K562 (cell line): ENCODE results near the gene VBP1. TPM values are rescaled to one million over a fixed set of nuclear protein-coding genes. Genes with fewer than 3 reads are reported as not detected.

Experiments used
- GATA2 ChIP-seq: sonication (generic); formaldehyde crosslinking; IDR thresholded peaks from 2 replicates; pipeline ENCODE4 v1.4.0; 2020; ENCODE audit warnings: mild to moderate bottlenecking, missing genetic modification reagents
- POLR3A ChIP-seq: IDR thresholded peaks from 2 replicates; pipeline ENCODE4 v1.6.1; 2011; ENCODE audit warnings: borderline replicate concordance, mild to moderate bottlenecking, moderate library complexity; ENCODE audit not compliant: insufficient read length, insufficient read depth; ENCODE audit errors: extremely low read depth
- THRB ChIP-seq: fragments of 450-650 bp; formaldehyde crosslinking; conservative IDR thresholded peaks from 2 replicates; pipeline ENCODE4 v1.4.0; 2022; ENCODE audit warnings: mild to moderate bottlenecking, missing genetic modification characterization
- ZNF551 ChIP-seq: fragments of 250-450 bp; sonication (Bioruptor Pico); IDR thresholded peaks from 2 replicates; pipeline ENCODE4 v1.5.0; 2021; ENCODE audit warnings: mild to moderate bottlenecking, moderate library complexity
- polyA plus RNA-seq, 8 experiments: library from polyadenylated mRNA; depleted of rRNA in 4 of 8; stranded (reverse) in 5 of 8; unstranded in 3 of 8; fragments of >200 nt; fragmentation: Nextera tagmentation in 2 of 8; fragmentation: Illumina TruSeq in 1 of 8; extraction: Ambion mirVana in 2 of 8; extraction: Trizol in 1 of 8; gene quantifications; 2 replicates each; pipeline versions ENCODE4 v1.2.1 to v1.2.3, GENCODE V29; 2011 to 2014; ENCODE audit warnings: inconsistent platforms in 1 of 8, missing spikeins in 1 of 8
- total RNA-seq, 7 experiments: library from RNA; depleted of rRNA in 6 of 7; stranded (reverse); fragments of >200 nt in 6 of 7; fragmentation: Illumina TruSeq in 2 of 7; extraction: Trizol in 2 of 7; gene quantifications; 2 replicates each; pipeline versions ENCODE4 v1.2.1 to v1.2.3, GENCODE V29; 2011 to 2021; ENCODE audit warnings: low replicate concordance in 1 of 7
- TF ChIP-seq, protein P1 (sequence below), 2 experiments: fragments of 450-650 bp; formaldehyde crosslinking in 1 of 2; IDR thresholded peaks; 2 replicates each; pipeline versions ENCODE4 v1.4.0 to v1.6.1; 2014 to 2020; ENCODE audit warnings: mild to moderate bottlenecking in 2 of 2, borderline replicate concordance in 1 of 2, low read depth in 1 of 2

The VBP1 gene
- total and polyA plus RNA-seq, 9 of the 15 experiments (the other 6 are each of a cell fraction or from before 2014, with no cell fraction given): 83.2 to 263 (median 151) TPM

GRCh38 chrX:155179346-155179997 lies 36.8 kb upstream of the VBP1 start (continued):
- no peak for TF ChIP-seq THRB (CRISPR knock-in tag)
- no peak for TF ChIP-seq POLR3A
- TF ChIP-seq GATA2 (CRISPR knock-in tag): no peak
- TF ChIP-seq, protein P1, sequence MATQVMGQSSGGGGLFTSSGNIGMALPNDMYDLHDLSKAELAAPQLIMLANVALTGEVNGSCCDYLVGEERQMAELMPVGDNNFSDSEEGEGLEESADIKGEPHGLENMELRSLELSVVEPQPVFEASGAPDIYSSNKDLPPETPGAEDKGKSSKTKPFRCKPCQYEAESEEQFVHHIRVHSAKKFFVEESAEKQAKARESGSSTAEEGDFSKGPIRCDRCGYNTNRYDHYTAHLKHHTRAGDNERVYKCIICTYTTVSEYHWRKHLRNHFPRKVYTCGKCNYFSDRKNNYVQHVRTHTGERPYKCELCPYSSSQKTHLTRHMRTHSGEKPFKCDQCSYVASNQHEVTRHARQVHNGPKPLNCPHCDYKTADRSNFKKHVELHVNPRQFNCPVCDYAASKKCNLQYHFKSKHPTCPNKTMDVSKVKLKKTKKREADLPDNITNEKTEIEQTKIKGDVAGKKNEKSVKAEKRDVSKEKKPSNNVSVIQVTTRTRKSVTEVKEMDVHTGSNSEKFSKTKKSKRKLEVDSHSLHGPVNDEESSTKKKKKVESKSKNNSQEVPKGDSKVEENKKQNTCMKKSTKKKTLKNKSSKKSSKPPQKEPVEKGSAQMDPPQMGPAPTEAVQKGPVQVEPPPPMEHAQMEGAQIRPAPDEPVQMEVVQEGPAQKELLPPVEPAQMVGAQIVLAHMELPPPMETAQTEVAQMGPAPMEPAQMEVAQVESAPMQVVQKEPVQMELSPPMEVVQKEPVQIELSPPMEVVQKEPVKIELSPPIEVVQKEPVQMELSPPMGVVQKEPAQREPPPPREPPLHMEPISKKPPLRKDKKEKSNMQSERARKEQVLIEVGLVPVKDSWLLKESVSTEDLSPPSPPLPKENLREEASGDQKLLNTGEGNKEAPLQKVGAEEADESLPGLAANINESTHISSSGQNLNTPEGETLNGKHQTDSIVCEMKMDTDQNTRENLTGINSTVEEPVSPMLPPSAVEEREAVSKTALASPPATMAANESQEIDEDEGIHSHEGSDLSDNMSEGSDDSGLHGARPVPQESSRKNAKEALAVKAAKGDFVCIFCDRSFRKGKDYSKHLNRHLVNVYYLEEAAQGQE (IDR thresholded peaks at IDR 0.05; ENCODE audit: borderline replicate concordance): peak; percentile 42; the same call in 1 of the 2 replicates
- TF ChIP-seq, protein P1 (CRISPR knock-in tag; IDR thresholded peaks at IDR 0.05; ENCODE audit: low read depth): no peak
- TF ChIP-seq ZNF551: no peak
